HG03159 (cell line): ENCODE measurements around the gene NHSL1.

Experiments
- ATAC-seq: cut with Tn5 transposase; IDR thresholded peaks from one replicate; pipeline ENCODE4 v1.9.1; 2021; ENCODE audit warnings: mild to moderate bottlenecking, moderate library complexity; ENCODE audit not compliant: unreplicated experiment

The NHSL1 gene

GRCh38 chr6:138500045-138500665 lies 861 bp upstream of the NHSL1 start:
- ATAC-seq = no peak

GRCh38 chr6:138498629-138499302 lies 528 bp downstream of the NHSL1 start:
- ATAC-seq = no peak

- no peak for ATAC-seq
Measured at GRCh38 chr6:138497286-138497685, 2.0 kb downstream of the NHSL1 start.

GRCh38 chr6:138494312-138494711 lies 5.0 kb downstream of the NHSL1 start:
- ATAC-seq = no peak

GRCh38 chr6:138493413-138493812 lies 5.9 kb downstream of the NHSL1 start:
- no peak for ATAC-seq

- no peak for ATAC-seq
Measured at GRCh38 chr6:138492871-138493270, 6.4 kb downstream of the NHSL1 start.

GRCh38 chr6:138492113-138492512 lies 7.2 kb downstream of the NHSL1 start:
- no peak for ATAC-seq

GRCh38 chr6:138491017-138491416 lies 8.3 kb downstream of the NHSL1 start:
- no peak for ATAC-seq

- no peak for ATAC-seq
Measured at GRCh38 chr6:138489846-138490245, 9.4 kb downstream of the NHSL1 start.

- ATAC-seq = no peak
Measured at GRCh38 chr6:138487102-138487604, 12.1 kb downstream of the NHSL1 start.

- no peak for ATAC-seq
Measured at GRCh38 chr6:138486249-138487101, 12.8 kb downstream of the NHSL1 start.

- no peak for ATAC-seq
Measured at GRCh38 chr6:138485586-138486248, 13.6 kb downstream of the NHSL1 start.

- no peak for ATAC-seq
Measured at GRCh38 chr6:138485005-138485545, 14.2 kb downstream of the NHSL1 start.

- ATAC-seq = no peak
Measured at GRCh38 chr6:138484018-138484731, 15.1 kb downstream of the NHSL1 start.

- ATAC-seq = no peak
Measured at GRCh38 chr6:138482816-138483215, 16.5 kb downstream of the NHSL1 start.

- no peak for ATAC-seq
Measured at GRCh38 chr6:138480279-138480949, 18.9 kb downstream of the NHSL1 start.

GRCh38 chr6:138477913-138478539 lies 21.3 kb downstream of the NHSL1 start:
- no peak for ATAC-seq

- no peak for ATAC-seq
Measured at GRCh38 chr6:138476116-138476515, 23.2 kb downstream of the NHSL1 start.

GRCh38 chr6:138473144-138473543 lies 26.1 kb downstream of the NHSL1 start:
- no peak for ATAC-seq
